Measurements from ENCODE around the gene OTOGL.

The OTOGL gene

DNA sequence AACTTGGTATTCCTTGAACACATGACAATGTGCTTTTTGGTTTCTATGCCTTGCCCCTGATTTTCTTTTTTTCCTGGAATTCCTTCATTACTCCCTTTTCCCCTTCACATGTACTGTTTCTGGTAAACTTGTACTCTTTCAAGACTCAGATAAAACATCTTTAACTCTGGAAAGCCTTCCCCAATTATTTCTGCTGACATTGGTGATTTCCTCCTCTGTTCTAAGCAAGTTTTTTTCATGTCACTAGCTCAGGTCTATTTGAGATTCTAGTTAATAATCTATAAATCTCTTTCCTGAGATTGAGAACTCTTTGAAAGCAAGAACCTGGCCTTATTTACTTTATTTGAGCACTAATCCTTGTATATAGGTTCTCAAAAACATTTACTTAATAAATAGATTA is 320.7 kb downstream of the OTOGL start (continued):
- TF ChIP-seq, protein P1, sequence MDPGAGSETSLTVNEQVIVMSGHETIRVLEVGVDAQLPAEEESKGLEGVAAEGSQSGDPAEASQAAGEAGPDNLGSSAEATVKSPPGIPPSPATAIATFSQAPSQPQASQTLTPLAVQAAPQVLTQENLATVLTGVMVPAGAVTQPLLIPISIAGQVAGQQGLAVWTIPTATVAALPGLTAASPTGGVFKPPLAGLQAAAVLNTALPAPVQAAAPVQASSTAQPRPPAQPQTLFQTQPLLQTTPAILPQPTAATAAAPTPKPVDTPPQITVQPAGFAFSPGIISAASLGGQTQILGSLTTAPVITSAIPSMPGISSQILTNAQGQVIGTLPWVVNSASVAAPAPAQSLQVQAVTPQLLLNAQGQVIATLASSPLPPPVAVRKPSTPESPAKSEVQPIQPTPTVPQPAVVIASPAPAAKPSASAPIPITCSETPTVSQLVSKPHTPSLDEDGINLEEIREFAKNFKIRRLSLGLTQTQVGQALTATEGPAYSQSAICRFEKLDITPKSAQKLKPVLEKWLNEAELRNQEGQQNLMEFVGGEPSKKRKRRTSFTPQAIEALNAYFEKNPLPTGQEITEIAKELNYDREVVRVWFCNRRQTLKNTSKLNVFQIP (CRISPR knock-in tag; IDR thresholded peaks at IDR 0.05; ENCODE audit: borderline replicate concordance, low read depth): no peak
- TF ChIP-seq, protein P2, sequence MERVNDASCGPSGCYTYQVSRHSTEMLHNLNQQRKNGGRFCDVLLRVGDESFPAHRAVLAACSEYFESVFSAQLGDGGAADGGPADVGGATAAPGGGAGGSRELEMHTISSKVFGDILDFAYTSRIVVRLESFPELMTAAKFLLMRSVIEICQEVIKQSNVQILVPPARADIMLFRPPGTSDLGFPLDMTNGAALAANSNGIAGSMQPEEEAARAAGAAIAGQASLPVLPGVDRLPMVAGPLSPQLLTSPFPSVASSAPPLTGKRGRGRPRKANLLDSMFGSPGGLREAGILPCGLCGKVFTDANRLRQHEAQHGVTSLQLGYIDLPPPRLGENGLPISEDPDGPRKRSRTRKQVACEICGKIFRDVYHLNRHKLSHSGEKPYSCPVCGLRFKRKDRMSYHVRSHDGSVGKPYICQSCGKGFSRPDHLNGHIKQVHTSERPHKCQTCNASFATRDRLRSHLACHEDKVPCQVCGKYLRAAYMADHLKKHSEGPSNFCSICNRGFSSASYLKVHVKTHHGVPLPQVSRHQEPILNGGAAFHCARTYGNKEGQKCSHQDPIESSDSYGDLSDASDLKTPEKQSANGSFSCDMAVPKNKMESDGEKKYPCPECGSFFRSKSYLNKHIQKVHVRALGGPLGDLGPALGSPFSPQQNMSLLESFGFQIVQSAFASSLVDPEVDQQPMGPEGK (CRISPR knock-in tag; IDR thresholded peaks at IDR 0.05; ENCODE audit: borderline replicate concordance): no peak
- no peak for TF ChIP-seq CSDC2 (CRISPR knock-in tag; IDR thresholded peaks at IDR 0.05)
- TF ChIP-seq BACH2 (CRISPR knock-in tag; IDR thresholded peaks at IDR 0.05; ENCODE audit: borderline replicate concordance): no peak

DNA sequence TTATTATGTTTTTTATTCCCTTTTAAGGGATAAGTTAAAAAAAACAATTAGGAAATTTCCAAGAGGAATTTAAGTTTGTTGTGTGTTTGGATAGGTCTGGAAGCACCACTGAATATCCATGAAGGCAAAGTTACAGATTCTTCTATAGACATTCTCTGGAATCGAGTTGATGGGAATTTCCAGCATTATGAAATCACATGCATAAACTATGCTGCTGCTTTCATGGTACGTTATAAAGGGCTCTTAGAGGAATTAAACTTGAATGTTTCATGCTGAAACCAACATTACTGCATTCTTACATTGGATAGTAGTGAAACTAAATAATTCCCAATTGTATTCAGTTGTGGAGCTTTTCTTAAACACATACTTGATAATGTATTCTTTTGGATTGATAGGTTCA is 323.2 kb downstream of the OTOGL start:
- TF ChIP-seq, protein P3, sequence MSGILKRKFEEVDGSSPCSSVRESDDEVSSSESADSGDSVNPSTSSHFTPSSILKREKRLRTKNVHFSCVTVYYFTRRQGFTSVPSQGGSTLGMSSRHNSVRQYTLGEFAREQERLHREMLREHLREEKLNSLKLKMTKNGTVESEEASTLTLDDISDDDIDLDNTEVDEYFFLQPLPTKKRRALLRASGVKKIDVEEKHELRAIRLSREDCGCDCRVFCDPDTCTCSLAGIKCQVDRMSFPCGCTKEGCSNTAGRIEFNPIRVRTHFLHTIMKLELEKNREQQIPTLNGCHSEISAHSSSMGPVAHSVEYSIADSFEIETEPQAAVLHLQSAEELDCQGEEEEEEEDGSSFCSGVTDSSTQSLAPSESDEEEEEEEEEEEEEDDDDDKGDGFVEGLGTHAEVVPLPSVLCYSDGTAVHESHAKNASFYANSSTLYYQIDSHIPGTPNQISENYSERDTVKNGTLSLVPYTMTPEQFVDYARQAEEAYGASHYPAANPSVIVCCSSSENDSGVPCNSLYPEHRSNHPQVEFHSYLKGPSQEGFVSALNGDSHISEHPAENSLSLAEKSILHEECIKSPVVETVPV (CRISPR knock-in tag; IDR thresholded peaks at IDR 0.05): no peak
- TF ChIP-seq GLIS3 (CRISPR knock-in tag; IDR thresholded peaks at IDR 0.05) (no peak), ZNF565 (CRISPR knock-in tag; conservative IDR thresholded peaks at IDR 0.05; ENCODE audit: low read depth) (no peak), TCF4 (CRISPR knock-in tag; IDR thresholded peaks at IDR 0.05; ENCODE audit: borderline replicate concordance) (no peak), BACH2 (CRISPR knock-in tag; IDR thresholded peaks at IDR 0.05; ENCODE audit: borderline replicate concordance) (no peak), ZFP30 (CRISPR knock-in tag; IDR thresholded peaks at IDR 0.05) (no peak), ZFP3 (CRISPR knock-in tag; IDR thresholded peaks at IDR 0.05) (no peak), ARNTL (CRISPR knock-in tag; IDR thresholded peaks at IDR 0.05; ENCODE audit: borderline replicate concordance, low read depth) (no peak)
- TF ChIP-seq, protein P4, sequence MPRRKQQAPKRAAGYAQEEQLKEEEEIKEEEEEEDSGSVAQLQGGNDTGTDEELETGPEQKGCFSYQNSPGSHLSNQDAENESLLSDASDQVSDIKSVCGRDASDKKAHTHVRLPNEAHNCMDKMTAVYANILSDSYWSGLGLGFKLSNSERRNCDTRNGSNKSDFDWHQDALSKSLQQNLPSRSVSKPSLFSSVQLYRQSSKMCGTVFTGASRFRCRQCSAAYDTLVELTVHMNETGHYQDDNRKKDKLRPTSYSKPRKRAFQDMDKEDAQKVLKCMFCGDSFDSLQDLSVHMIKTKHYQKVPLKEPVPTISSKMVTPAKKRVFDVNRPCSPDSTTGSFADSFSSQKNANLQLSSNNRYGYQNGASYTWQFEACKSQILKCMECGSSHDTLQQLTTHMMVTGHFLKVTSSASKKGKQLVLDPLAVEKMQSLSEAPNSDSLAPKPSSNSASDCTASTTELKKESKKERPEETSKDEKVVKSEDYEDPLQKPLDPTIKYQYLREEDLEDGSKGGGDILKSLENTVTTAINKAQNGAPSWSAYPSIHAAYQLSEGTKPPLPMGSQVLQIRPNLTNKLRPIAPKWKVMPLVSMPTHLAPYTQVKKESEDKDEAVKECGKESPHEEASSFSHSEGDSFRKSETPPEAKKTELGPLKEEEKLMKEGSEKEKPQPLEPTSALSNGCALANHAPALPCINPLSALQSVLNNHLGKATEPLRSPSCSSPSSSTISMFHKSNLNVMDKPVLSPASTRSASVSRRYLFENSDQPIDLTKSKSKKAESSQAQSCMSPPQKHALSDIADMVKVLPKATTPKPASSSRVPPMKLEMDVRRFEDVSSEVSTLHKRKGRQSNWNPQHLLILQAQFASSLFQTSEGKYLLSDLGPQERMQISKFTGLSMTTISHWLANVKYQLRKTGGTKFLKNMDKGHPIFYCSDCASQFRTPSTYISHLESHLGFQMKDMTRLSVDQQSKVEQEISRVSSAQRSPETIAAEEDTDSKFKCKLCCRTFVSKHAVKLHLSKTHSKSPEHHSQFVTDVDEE (CRISPR knock-in tag; IDR thresholded peaks at IDR 0.05): no peak
- ATAC-seq: no peak
